Omental fat pad (tissue), 4 donors: ENCODE results near the gene FBXW7. TPM values are rescaled to one million over a fixed set of nuclear protein-coding genes. Genes with fewer than 3 reads are reported as not detected.

Experiments used
- ATAC-seq: fragments of 150-250 bp; one replicate; pipeline ENCODE4 v1.9.1; 2016; ENCODE audit warnings: mild to moderate bottlenecking, moderate library complexity; ENCODE audit not compliant: low FRiP score
- DNase-seq: peaks from one replicate; pipeline ENCODE4 v3.0.0-alpha.2; 2019; ENCODE audit warnings: low spot score
- total RNA-seq, 4 donors: library from RNA; depleted of rRNA; stranded (reverse); fragments of >200 nt; gene quantifications; one replicate each; pipeline ENCODE4 v1.1.0, GENCODE V29; 2016
- TF ChIP-seq, protein P1 (sequence below), 3 donors: fragments of 450-650 bp; IDR thresholded peaks; one replicate each; pipeline ENCODE4 v1.5.1; 2016 to 2017; ENCODE audit warnings: antibody characterized with exemption in 3 of 3, mild to moderate bottlenecking in 3 of 3, moderate library complexity in 2 of 3

FBXW7 gene
- total RNA-seq, 4 donors from 2014 or later, result 44.3 to 62.0 (median 49.9) TPM

DNA sequence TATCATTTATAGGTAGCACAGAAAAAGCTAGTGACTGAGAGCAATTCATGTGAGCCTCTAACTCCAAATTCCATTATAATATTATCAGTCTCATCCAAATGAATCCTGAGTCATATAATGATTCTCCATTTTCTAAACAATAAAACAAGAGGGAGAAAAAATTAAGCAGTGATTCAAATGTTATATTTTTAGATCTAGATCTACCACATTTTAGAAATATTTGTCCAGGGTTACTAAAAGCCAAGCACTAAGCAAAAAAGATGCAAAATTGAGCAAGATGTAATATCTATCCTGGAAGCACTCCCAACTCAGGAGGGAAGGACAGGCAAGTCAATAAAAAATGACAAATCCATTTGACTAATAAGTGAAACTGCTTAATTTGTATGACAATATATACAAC is 172.8 kb downstream of the FBXW7 start:
- ATAC-seq, result peak; percentile 42

DNA sequence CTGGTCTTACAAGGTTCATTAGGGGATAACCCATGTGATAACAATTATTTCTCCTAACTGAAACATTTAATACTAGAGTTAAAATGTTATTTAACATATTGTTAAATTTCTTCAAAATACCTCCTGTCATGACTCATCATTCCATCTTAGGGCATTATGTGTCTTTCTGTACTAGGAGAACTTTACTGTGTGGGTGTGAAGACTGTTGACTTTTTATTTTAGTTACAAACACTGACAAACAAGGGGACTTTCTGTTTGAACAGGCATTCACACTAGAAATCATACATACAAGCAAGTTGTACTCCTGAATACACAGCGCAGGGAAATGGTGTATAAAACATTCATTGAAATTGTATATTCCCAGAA is 175.9 kb downstream of the FBXW7 start:
- ATAC-seq, result no peak
- TF ChIP-seq, protein P1, sequence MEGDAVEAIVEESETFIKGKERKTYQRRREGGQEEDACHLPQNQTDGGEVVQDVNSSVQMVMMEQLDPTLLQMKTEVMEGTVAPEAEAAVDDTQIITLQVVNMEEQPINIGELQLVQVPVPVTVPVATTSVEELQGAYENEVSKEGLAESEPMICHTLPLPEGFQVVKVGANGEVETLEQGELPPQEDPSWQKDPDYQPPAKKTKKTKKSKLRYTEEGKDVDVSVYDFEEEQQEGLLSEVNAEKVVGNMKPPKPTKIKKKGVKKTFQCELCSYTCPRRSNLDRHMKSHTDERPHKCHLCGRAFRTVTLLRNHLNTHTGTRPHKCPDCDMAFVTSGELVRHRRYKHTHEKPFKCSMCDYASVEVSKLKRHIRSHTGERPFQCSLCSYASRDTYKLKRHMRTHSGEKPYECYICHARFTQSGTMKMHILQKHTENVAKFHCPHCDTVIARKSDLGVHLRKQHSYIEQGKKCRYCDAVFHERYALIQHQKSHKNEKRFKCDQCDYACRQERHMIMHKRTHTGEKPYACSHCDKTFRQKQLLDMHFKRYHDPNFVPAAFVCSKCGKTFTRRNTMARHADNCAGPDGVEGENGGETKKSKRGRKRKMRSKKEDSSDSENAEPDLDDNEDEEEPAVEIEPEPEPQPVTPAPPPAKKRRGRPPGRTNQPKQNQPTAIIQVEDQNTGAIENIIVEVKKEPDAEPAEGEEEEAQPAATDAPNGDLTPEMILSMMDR (IDR thresholded peaks at IDR 0.05), result no peak
- no peak for DNase-seq

More for the DNA sequence above, 172.8 kb downstream of the FBXW7 start:
- TF ChIP-seq, protein P1 (IDR thresholded peaks at IDR 0.05), result no peak
- DNase-seq, result no peak

DNA sequence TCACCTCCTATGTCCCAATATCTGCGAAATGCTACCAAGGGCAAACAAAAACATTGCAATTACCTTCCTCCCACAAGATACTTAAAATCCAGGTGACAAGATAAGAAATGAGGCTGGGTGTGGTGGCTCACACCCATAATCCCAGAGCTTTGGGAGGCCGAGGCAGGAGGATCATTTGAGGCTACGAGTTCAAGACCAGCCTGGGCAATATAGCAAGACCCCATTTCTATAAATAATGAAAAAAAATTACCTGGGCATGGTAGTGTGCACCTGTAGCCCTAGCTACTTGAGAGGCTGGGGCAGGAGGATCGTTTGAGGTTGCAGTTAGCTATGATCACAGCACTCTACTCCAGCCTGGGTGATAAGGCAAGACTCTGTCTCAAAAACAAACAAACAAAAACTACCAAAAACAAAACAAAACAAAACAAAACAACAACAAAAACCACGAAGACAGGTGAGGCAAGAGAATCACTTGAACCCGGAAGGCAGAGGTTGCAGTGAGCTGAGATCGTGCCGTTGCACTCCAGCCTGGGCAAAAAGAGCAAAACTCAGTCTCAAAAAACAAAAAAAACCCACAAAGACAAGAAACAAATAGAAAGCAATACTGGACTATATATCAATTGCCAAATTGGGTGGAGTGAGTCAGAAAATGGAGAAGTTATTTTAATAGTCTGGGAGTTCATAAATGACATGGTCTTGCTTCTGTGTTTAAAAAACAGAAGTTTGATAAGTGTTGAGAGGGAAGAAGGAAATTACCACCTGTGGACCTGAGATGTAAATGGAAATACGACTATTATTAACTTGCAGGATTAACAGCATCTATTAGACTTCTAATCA is 176.5 kb downstream of the FBXW7 start:
- DNase-seq, result no peak
- TF ChIP-seq, protein P1 (IDR thresholded peaks at IDR 0.05), result no peak
- ATAC-seq, result no peak

DNA sequence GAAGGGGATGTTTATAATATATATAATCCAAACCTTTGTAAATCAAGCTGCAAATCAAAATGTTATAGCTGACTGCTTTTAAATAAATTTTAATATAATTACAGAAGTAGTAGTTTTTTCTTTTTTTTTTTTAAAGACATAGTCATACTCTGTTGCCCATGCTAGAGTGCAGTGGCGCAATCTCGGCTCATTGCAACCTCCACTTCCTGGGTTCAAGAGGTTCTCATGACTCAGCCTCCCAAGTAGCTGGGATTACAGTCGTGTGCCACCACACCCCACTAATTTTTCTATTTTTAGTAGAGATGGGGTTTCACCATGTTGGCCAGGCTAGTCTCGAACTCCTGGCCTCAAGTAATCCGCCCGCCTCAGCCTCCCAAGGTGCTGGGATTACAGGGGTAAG is 178.7 kb downstream of the FBXW7 start:
- no peak for DNase-seq
- TF ChIP-seq, protein P1 (IDR thresholded peaks at IDR 0.05), result no peak
- no peak for ATAC-seq

DNA sequence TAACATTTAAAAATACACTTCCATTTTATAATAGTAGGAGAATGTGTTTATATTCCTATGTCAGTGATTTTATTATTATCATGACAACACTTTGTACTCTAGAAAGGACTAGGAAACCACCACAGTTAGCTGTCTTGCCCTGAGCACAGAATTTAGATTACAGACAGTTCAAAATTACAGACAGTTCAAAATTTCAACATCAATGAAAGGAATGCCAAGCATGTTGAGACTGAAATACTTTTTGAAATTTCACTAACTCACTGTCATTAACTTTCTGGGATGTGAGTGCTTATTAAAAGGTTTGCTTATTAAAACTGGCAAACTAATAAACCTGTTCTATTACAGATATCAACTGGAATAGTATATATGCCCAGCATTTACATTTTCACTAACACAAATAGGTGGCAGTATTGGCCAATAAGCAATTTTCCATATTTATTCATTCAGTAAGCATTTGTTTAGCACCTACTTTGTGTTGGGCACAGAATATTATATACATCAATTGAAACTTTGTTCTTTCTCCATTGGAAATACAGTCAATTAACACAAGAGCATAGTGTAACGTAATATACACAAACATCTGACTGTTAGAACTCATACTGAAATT is 179.4 kb downstream of the FBXW7 start:
- peak; percentile 60 for ATAC-seq
- TF ChIP-seq, protein P1 (IDR thresholded peaks at IDR 0.05), result no peak
- DNase-seq, result no peak

DNA sequence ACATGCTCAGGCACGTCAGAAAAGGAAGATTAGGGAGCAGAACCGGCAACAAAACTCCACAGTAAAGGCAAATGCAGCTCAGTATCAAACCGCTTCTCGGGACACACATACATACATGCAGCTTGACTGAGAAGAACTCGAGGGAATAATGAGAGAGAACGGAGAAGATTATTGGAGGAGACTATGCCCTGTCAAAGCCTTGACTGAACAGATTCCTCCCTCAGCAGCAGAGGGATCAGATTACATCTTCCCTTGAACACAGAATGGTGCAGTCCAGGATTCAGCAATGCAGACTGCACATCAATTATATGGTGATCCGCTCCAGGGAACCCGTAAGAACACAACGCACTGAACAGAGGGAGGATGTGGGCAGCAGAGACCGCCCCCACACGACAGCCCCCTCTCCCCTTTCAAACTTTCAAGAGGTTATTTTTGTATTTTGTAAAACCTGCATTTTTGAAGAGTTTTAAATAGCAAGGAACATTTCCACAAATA is 183.2 kb downstream of the FBXW7 start:
- peak; percentile 100 for ATAC-seq
- peak; percentile 23 for DNase-seq
- TF ChIP-seq, protein P1 (IDR thresholded peaks at IDR 0.05), result no peak
